ENCODE data around the gene IQCN.

GRCh38 chr19:18309525-18310064, 35.3 kb upstream of the IQCN start:
- no peak for TF ChIP-seq SIN3A (IDR thresholded peaks at IDR 0.05; ENCODE audit: borderline replicate concordance, insufficient read depth, low read length)
- TF ChIP-seq TAF1 (IDR thresholded peaks at IDR 0.05; ENCODE audit: borderline replicate concordance, insufficient read depth, low read length): no peak
- TF ChIP-seq POLR2AphosphoS5 (IDR thresholded peaks at IDR 0.05; ENCODE audit: low read depth, low read length): no peak
- no peak for TF ChIP-seq FOXP2 (optimal IDR thresholded peaks at IDR 0.05; ENCODE audit: borderline replicate concordance, extremely low read depth, extremely low read length, insufficient read depth)

Data from PFSK-1 (cell line).